Lung (tissue), 12 donors: ENCODE data around the gene ITGAE. TPM values are rescaled to one million over a fixed set of nuclear protein-coding genes. Genes with fewer than 3 reads are reported as not detected.
"Not testable (repeated sequence)": the region's sequence is repeated elsewhere in the genome, so short reads cannot be mapped to it uniquely, and the experiment has no call there.

Experiments
- ATAC-seq: fragments of 200-7000 bp; cut with Tn5 transposase; one replicate; pipeline ENCODE4 v1.9.1; 2020; ENCODE audit warnings: moderate number of reproducible peaks; ENCODE audit not compliant: insufficient read depth, low FRiP score
- DNase-seq, 3 donors: peaks; one replicate each; pipeline ENCODE4 v3.0.0-alpha.2; 2013 to 2017
- H3K27ac ChIP-seq, 2 donors: one replicate each; pipeline ENCODE4 v1.5.1; 2013; ENCODE audit warnings: mild to moderate bottlenecking in 2 of 2, moderate library complexity in 2 of 2, control low read depth in 1 of 2, inconsistent platforms in 1 of 2, low read depth in 1 of 2, low read length in 1 of 2
- H3K27me3 ChIP-seq, 3 donors: one replicate each; pipeline ENCODE4 v1.5.1; 2013; ENCODE audit warnings: low read length in 2 of 3; ENCODE audit not compliant: control insufficient read depth in 3 of 3, insufficient read depth in 3 of 3
- H3K36me3 ChIP-seq, 4 donors: one replicate each; pipeline ENCODE4 v1.5.1; 2013; ENCODE audit warnings: low read length in 4 of 4, mild to moderate bottlenecking in 1 of 4, moderate library complexity in 1 of 4; ENCODE audit not compliant: control insufficient read depth in 4 of 4, insufficient read depth in 4 of 4
- H3K4me1 ChIP-seq, 5 donors: one replicate each; pipeline ENCODE4 v1.5.1; 2013; ENCODE audit warnings: low read length in 5 of 5, mild to moderate bottlenecking in 2 of 5, moderate library complexity in 1 of 5; ENCODE audit not compliant: control insufficient read depth in 5 of 5, insufficient read depth in 5 of 5
- H3K4me3 ChIP-seq: one replicate; pipeline ENCODE4 v1.5.1; 2013; ENCODE audit warnings: mild to moderate bottlenecking, control low read depth, moderate library complexity
- H3K9ac ChIP-seq, 2 donors: one replicate each; pipeline ENCODE4 v1.5.1; 2013; ENCODE audit warnings: low read length in 2 of 2, control low read depth in 1 of 2; ENCODE audit not compliant: insufficient read depth in 1 of 2
- H3K9me3 ChIP-seq, 4 donors: one replicate each; pipeline ENCODE4 v1.5.1; 2013; ENCODE audit warnings: low read length in 3 of 4, mild to moderate bottlenecking in 1 of 4, moderate library complexity in 1 of 4; ENCODE audit not compliant: control insufficient read depth in 4 of 4, insufficient read depth in 3 of 4
- CTCF ChIP-seq: IDR thresholded peaks from 2 replicates; pipeline ENCODE4 v1.5.1; 2012; ENCODE audit warnings: mild to moderate bottlenecking; ENCODE audit errors: control extremely low read depth, extremely low read depth
- WGBS, 2 donors: extraction: QIAGEN DNeasy Blood & Tissue Kit; methylation state at CpG; one replicate each; pipeline ENCODE4 v1.1.7; 2013; 5-methylcytosine and 5-hydroxymethylcytosine counted together
- polyA plus RNA-seq, 2 donors: library from polyadenylated mRNA; stranded (reverse); fragments of 200-250 nt; gene quantifications; one replicate each; pipeline ENCODE4 v1.2.1, GENCODE V29; 2013
- total RNA-seq, 2 donors: library from RNA; depleted of rRNA in 1 of 2; stranded (reverse); fragments of >200 nt in 1 of 2; gene quantifications; one replicate each; pipeline ENCODE4 v1.2.1, GENCODE V29; 2014 to 2021
- donor health status: control.
- donor health status: control.
- donor health status: Bipolar disorder and iron deficiency.
- donor health status: healthy.
- donor health status: DM: yes; HTN: yes; CAD: no.

The ITGAE gene
- total and polyA plus RNA-seq, 4 donors: 16.8 to 37.3 (median 27.6) TPM

GRCh38 chr17:3732210-3732621 lies 68.8 kb downstream of the ITGAE start:
- ATAC-seq: no peak
- peaks cover 0 to 8% (median 0%) of the 10 kb centered on the region in 5 donors for H3K4me1 ChIP-seq
- H3K9me3 ChIP-seq: no peaks in the 10 kb centered on the region
- H3K9ac ChIP-seq: peak overlapping the region in 1 of 2 donors; percentile 49
- DNase-seq: peak in 2 of 3 donors; percentile 34 to 50
- no peak overlapping the region for H3K27ac ChIP-seq
- no peaks in the 10 kb centered on the region for H3K27me3 ChIP-seq
- 42 to 73% methylated on average over 9 of the region's 9 CpGs for WGBS, 2 donors
- H3K36me3 ChIP-seq: no peaks in the 10 kb centered on the region
- TF ChIP-seq CTCF: no peak
- H3K4me3 ChIP-seq: no peak overlapping the region

GRCh38 chr17:3730881-3731429 lies 70.0 kb downstream of the ITGAE start:
- 48 to 67% methylated on average over 9 of the region's 9 CpGs for WGBS, 2 donors
- peaks cover 0 to under 1% (median 0%) of the 10 kb centered on the region in 4 donors for H3K36me3 ChIP-seq
- no peak overlapping the region for H3K27ac ChIP-seq
- H3K27me3 ChIP-seq: no peaks in the 10 kb centered on the region
- H3K4me3 ChIP-seq: no peak overlapping the region
- H3K9me3 ChIP-seq: no peaks in the 10 kb centered on the region
- no peak for ATAC-seq
- no peak overlapping the region for H3K9ac ChIP-seq
- H3K4me1 ChIP-seq: peaks cover 0 to 8% (median 0%) of the 10 kb centered on the region in 5 donors
- no peak for TF ChIP-seq CTCF
- DNase-seq: peak in 1 of 3 donors; percentile 17

GRCh38 chr17:3729881-3730280 lies 71.1 kb downstream of the ITGAE start:
- WGBS, 2 donors: 87 to 95% methylated on average over 6 of the region's 6 CpGs
- no peak for DNase-seq

GRCh38 chr17:3728099-3728498 lies 72.9 kb downstream of the ITGAE start:
- H3K9ac ChIP-seq, H3K36me3 ChIP-seq, H3K27me3 ChIP-seq, DNase-seq, H3K27ac ChIP-seq, ATAC-seq, H3K9me3 ChIP-seq, H3K4me3 ChIP-seq: not testable (repeated sequence)
- 93 to 97% methylated on average over 3 of the region's 3 CpGs for WGBS, 2 donors
- H3K4me1 ChIP-seq: peaks cover 0 to 19% (median 8%) of the 10 kb centered on the region in 5 donors

More at GRCh38 chr17:3729881-3730280, 71.1 kb downstream of the ITGAE start:
- Histone ChIP-seq H3K4me1 (peaks cover 0 to 11% (median 6%) of the 10 kb centered on the region in 5 donors), H3K36me3 (peaks cover 0 to 5% (median 0%) of the 10 kb centered on the region in 4 donors), H3K4me3 (no peak overlapping the region), H3K27me3 (no peaks in the 10 kb centered on the region), H3K9me3 (no peaks in the 10 kb centered on the region), H3K9ac (no peak overlapping the region), H3K27ac (no peak overlapping the region)
- no peak for TF ChIP-seq CTCF
- no peak for ATAC-seq
